ENCODE measurements around the gene CCDC60.

The CCDC60 gene

DNA sequence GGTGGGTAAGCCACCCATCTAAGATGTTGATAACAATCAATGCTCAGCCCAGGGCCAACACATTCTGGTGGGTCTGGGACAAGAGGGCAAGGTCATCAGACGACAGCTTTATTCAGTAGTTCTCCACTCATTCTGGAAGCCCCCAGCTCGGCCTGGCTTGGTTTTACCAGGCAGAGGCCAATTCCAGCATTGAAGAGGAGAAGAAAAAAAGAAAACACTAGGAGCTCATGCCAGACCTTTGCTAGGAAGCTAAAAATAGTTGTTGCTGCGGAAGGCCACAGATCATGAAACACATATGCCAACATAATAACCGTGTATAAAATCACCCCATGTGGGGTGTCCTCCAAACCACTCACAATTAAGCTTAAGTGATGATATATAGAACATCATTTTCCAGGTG is 44.4 kb downstream of the CCDC60 start:
- DNase-seq (ENCODE audit: low read depth): no peak
- no peak overlapping the region for H3K4me3 ChIP-seq (ENCODE audit: low read depth, low read length)

DNA sequence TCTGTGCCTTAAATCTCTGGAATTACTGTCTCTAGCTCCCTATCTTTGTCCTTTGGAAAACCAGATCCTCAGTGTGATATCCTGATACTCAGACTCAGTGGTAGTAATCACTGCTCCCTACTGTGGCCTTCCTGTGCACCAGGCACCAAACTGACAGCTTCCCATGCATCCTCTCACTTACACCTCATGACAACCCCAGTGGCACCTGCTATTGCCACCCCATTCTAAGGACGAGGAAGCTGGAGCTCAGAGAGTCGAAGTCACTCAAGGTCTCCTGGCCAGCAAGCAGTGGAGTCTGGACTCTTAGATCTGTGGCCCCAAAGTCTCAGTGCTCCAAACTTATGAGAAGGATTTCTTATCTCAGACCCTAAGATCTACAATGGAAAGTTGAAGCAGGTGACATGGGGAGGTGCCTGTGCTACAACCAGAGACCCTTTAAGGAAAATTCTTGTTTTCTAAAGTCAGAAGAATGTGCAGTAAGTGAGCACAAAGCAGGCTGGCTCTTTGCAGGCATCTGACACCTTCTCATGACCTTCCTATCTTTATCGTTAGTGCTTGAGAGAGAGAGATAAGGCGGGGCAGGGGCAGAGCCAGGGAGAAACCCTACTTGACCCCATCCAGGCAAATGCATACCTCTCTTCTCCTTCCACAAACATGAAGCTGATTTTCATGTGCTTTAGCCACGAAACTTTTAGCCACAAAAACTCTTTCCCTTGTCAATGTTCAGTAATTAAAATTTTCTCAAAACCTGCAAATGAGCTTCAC is 47.1 kb downstream of the CCDC60 start:
- H3K4me3 ChIP-seq (ENCODE audit: low read depth, low read length): no peak overlapping the region
- DNase-seq (ENCODE audit: low read depth): no peak

DNA sequence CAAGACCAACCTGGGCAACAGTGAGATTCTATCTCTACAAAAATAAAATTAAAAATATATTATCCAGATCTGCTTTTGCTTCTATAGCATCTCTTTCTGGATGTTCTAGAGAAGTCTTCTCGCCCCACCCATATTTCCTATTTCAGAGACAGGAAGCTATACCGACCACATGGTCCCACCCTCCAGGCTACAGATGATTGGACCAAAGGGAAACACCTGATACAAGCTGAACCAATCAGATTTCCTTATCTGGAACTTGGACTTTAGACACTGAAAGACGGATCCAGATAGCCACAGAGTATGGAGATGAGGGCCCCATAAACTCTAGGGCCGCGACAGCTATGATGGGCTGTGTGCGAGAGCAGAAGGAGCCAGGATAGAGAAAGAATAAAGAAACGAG is 48.7 kb downstream of the CCDC60 start:
- DNase-seq (ENCODE audit: low read depth): no peak
- H3K4me3 ChIP-seq (ENCODE audit: low read depth, low read length): no peak overlapping the region

DNA sequence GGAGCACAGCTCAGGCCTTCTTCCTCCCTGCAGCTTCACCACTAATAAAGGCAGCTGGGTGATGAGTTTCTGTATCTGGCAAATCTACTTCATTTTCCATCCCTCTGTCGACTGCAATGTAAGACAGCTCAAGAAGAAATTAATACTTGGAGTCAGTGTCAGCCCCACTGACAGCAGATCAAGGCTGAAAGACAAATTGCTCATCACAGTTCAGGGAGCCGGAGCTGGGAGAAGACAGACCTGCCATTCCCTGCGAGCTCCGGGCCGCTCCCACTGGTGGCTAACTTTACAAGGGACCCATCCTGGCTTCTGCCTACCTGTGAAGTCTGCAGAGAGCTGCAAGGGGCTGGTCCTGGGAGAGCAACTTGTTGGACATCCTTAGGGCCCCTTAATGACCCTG is 49.8 kb downstream of the CCDC60 start:
- H3K4me3 ChIP-seq (ENCODE audit: low read depth, low read length): no peak overlapping the region
- DNase-seq (ENCODE audit: low read depth): no peak

DNA sequence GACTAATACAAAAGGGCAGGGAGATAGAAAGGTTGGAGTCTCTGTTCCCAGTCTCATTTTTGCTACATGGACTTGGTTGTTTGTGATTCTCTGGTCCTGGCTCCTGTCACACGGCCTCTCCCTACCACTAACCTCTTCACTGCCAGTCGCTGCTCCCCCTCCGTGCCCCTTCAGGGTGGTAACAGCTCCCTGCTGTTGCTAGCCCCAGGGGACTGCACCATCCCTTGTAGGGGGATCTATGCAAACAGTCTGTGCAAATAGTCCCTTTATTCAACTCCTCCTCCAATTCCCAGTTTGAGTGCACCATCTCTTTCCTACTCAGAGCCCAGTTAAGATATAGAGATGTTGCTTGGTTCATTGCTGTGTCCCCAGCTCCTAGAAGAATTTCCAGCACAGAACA is 51.1 kb downstream of the CCDC60 start:
- H3K4me3 ChIP-seq (ENCODE audit: low read depth, low read length): no peak overlapping the region

DNA sequence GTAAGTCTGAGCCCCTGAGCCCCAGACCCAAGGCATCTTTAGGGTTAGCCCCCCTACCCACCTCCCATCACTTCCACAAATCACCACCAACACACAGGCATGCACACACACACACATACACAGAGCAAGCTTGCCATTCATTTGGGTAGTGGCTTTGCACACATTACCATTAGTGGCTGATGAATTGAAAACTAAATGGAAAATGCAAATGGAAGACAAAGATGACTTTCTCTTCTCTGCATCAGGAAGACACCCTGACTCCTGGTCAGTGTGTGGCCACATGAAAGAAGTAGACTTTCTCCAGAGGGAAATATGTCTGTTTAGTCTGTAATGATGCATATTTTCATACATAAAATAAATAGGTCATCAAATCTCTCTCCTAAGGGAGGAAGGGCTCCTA is 55.2 kb downstream of the CCDC60 start:
- no peak for DNase-seq (ENCODE audit: low read depth)
- no peak overlapping the region for H3K4me3 ChIP-seq (ENCODE audit: low read depth, low read length)

More for the DNA sequence above, 51.1 kb downstream of the CCDC60 start:
- no peak for DNase-seq (ENCODE audit: low read depth)

DNA sequence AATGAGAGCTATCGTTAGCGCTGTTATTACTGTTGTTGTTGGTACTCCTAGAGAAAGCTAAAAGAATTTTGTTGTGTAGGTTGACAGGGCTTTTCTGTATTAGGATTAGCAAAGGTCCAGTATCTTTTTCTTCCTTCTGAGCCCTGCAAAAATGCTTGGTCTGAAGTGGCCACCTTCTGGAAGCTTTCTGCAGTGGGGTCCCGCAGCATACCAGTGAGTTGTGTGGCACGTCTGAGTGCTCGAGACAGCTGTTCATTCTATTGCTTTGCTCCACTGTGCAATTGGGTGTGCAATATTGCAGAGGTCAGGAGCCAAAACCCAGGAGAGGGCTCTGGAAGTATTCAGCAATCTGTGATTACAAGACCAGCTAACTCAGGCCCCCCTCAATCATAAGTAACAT is 57.1 kb downstream of the CCDC60 start:
- DNase-seq (ENCODE audit: low read depth): no peak
- H3K4me3 ChIP-seq (ENCODE audit: low read depth, low read length): no peak overlapping the region

DNA sequence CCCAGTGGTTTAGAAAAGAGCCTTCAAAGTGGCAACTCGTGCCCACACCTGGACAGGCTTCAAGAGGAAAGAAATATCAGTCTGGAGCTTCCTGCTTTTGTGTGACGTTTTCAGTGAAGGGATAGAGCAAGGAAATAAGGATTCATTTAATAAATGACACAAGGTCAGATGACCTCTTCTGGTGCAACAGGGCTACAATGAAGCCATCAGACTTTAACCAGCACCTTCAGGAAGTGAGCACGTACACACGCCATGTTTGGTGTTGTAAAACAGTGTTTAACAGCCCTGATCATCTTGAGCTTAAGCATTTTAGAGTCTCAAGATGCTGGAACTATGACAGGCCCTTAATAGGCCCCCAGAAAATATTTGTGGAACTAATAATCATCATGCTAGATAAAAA is 59.1 kb downstream of the CCDC60 start:
- no peak overlapping the region for H3K4me3 ChIP-seq (ENCODE audit: low read depth, low read length)
- no peak for DNase-seq (ENCODE audit: low read depth)

DNA sequence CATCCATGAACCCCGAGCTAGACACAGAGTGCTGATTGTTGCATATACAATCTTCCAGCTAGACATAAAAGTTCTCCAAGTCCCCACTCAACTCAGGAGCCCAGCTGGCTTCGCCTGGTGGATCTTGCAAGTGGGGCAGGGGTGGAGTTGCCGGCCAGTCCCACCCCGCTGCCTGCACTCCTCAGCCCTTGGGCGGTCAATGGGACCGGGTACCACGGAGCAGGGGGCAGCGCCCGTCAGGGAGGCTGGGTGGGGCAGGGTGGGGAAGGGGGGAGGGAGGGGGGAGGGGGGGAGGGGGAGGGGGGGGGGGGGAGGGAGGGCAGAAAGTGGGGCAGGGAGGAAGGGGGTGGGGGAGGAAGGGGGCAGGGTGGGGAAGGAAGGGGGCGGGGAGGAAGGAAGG is 63.0 kb downstream of the CCDC60 start:
- no peak for DNase-seq (ENCODE audit: low read depth)
- H3K4me3 ChIP-seq (ENCODE audit: low read depth, low read length): no peak overlapping the region

DNA sequence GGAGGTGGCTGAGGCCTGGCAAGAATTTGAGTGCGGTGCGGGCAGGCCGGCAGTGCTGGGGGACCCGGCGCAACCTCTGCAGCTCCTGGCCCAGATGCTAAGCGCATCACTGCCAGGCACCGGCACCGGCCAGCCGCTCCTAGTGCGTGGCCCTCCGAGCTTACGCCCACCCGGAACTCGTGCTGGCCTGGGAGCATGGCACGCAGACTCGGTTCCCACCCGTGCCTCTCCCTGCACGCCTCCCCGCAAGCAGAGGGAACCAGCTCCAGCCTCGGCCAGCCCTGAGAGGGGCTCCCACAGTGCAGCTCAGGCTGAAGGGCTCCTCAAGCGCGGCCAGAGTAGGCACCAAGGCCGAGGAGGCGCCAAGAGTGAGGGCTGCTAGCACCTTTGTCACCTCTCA is 63.7 kb downstream of the CCDC60 start:
- DNase-seq (ENCODE audit: low read depth): no peak
- H3K4me3 ChIP-seq (ENCODE audit: low read depth, low read length): no peak overlapping the region

DNA sequence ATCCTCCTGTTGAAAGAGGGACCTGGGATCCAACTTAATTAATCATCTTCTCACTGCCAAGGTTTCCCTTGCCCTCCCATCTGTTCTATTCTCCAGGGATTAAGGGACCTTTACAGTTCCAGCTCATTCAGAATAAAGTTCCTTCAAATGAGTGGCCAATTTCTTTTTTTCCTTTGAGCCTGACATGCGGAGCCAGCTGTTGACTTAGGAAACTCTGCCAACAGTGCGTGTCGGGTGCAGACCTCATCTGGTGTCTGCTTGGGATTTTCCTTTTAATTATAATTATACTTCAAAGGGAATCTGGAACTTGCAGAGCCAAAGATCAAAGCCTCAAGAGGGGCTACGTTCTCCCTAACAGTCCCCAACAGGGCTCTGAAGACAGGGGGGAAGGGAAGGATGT is 64.8 kb downstream of the CCDC60 start:
- H3K4me3 ChIP-seq (ENCODE audit: low read depth, low read length): no peak overlapping the region
- no peak for DNase-seq (ENCODE audit: low read depth)

DNA sequence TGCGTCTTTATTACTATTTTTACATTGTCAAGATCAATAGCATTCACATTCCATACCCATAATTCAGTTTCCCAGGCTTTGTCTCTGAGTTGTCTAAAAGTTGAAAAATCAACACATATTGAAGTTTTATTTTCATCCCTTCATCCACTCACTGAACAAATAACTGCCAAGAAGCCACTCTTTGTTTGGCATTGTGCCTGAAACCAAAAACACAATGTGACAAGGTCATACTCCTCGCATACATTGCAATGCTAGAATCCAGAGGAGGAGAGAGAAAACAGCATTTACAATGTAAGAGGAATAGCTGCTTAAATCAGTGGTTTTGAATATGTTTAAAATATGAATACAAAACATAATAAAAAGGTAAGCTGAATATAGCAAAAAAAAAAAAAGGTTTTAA is 71.8 kb downstream of the CCDC60 start:
- DNase-seq (ENCODE audit: low read depth): no peak
- H3K4me3 ChIP-seq (ENCODE audit: low read depth, low read length): no peak overlapping the region

DNA sequence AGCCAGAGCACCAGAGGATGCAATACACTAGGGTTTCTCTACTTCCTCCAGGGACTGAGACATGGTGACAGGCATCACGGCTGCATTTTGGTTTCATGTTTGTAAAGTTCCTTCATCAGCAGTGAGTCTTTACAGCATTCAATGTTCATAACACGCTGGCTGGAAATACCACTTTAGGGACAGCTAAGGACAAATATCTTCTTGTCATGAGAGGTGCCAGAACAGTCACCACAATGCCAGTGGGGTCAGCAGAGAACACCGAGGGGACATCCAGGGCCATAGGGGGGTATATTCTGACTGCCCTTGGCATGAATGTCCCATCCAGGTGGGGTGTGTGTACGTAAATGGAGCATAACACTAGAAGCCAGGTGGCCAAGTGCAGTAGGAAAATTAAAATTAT is 72.3 kb downstream of the CCDC60 start:
- no peak overlapping the region for H3K4me3 ChIP-seq (ENCODE audit: low read depth, low read length)
- no peak for DNase-seq (ENCODE audit: low read depth)

DNA sequence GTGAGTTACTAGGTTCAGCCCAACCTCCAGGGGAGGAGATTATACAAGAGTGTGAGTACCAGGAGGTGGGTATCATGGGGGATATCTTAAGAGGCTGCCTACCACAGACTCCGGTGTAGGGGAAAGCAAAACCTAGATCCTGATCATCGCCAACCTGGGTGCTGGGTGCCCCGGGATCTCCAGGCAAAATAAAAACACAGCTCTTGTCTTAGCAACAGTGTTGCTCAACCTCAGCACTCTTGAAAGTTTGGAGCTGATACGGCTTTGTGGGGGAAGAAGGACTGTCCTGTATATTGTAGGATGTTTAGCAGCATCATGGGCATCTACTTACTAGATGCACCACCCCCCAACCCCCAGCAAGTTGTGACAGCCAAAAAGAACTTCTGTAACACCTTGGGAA is 74.5 kb downstream of the CCDC60 start:
- H3K4me3 ChIP-seq (ENCODE audit: low read depth, low read length): no peak overlapping the region
- DNase-seq (ENCODE audit: low read depth): no peak

DNA sequence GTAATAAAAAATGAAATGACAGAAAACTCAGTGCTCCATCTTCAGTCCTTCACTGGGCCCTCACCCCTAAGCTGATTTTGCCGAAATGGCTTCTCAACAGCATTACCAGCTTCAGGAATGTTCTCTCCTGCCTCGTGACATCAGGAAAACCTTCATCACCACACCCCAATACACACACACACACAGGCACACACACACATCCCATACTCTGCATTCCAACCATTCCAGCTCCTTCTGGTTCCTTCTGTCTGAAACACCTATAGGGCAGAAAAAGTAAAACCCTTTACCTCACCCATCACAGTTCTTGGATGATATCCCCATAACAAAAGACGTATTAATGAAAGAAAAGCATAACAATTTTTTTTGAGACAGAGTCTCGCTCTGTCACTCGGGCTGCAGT is 75.9 kb downstream of the CCDC60 start:
- DNase-seq (ENCODE audit: low read depth): no peak
- H3K4me3 ChIP-seq (ENCODE audit: low read depth, low read length): no peak overlapping the region

DNA sequence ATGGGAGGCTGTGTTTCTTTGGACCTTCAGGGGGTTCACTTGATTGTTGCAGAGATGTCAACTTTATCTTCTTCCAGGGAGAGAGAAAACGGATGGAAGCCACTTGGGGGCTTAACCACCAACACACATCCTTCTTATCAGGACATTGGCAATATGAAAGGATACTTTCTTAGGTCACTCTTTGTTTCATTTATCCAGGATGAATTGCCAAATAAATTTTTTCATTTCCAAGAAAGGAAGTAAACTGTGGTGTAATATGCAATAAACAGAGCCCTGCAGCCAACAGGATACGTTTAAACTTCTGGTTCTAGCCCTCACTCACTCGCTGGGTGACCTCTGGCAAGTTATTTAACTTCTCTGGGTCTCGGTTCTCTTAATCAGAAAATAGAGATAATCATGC is 77.8 kb downstream of the CCDC60 start:
- no peak for DNase-seq (ENCODE audit: low read depth)
- no peak overlapping the region for H3K4me3 ChIP-seq (ENCODE audit: low read depth, low read length)

DNA sequence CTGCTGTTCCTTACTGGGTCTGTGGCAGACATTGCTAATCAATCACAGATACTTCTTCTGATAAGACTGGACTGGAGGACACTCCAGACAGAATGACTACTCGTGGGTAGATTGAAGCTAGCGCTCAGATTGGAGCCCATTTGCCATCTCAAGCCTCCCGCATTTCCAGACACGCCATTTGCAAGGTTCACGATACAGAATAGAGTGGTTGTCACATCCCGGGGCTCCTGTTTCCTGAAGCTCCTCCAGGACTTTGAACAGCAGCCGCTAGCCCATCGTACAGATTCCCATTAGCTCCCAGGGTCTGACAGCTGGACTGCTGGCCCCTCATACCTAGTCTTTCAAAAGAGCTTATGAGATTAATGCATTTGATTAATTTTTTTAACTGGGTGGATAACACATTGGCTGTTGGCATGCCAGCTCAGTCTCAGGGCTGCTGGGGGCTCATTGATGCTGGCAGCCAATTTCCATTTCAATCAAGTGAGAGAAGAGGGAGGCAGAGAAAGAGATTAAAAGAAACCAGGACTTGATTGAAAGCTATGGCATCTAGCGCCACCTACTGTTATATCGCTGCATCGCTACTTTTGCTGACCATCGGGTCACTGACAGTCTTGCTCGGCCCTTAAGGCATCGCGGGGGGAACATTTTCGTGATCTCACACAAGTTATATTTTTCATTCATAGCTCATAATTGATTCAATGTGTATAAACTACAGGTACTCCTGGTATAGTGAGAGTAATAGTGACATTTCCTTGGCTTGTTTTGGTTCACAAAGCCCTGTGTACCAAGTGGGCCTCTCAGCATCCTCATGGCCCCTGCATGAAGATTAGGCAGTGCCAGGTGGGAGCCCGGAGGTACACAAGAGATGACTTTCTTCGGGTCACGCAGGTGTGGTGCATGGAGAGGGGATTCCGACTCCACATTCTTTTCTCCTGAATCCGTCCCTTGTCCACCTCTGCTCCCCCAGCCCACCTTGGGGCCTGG is 78.6 kb downstream of the CCDC60 start:
- DNase-seq (ENCODE audit: low read depth): peak; percentile 4
- no peak overlapping the region for H3K4me3 ChIP-seq (ENCODE audit: low read depth, low read length)

DNA sequence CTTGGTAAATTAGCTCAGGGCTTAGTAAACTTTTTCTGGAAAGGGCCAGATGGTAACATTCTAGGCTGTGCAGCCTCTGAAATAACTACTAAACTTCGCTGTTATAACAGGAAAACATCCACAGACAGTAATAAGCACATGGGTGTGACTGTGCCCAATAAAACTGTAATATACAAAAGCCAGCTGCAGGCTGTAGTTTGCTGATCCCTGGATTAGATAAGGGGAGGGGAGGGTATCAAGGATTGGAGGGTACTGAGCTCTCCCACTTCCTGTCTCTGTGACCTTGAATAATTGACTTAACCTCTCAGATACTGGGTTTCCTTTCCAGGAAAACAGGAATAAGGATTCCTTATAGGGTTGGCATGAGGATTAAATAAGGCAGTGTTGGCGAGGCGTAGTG is 81.2 kb downstream of the CCDC60 start:
- no peak overlapping the region for H3K4me3 ChIP-seq (ENCODE audit: low read depth, low read length)
- DNase-seq (ENCODE audit: low read depth): no peak

DNA sequence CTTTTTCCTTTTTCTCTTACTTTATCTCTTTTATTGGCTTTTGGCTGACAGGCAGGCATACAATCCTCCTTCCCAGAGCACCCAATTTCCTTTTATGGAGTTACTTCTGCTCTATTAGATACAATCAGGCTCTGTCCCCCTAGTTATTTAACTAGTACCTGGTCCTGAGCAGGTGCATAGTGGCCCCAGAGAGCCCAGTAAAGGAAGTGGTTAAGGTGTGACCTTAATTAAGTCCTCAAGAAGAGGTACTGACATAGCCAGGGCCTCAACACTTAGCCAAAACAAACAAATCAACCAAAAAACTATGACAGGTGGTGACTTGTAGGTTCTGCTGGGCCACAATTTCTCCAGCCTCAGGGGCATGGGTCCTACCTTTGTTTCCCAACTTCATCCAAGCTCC is 82.9 kb downstream of the CCDC60 start:
- no peak overlapping the region for H3K4me3 ChIP-seq (ENCODE audit: low read depth, low read length)
- no peak for DNase-seq (ENCODE audit: low read depth)

DNA sequence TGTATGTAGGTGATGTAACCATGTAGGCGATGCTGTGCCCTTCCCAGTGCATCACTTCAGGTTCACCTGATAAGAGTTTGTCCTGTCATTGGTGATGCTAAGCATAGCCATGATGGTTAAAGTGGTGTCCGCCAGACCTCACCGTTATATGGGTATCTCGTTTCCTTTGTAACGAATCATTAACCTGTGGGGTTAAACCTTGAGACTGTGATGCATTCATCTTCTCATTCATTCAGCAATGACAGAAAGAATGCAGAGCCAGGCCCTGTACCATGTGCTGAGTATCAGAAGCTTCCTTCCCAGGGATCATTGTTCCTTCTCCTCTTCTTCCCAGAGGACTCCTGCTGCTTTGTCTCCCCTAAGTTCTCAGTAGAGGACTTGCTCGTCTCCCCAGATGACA is 84.9 kb downstream of the CCDC60 start:
- no peak overlapping the region for H3K4me3 ChIP-seq (ENCODE audit: low read depth, low read length)
- DNase-seq (ENCODE audit: low read depth): no peak

DNA sequence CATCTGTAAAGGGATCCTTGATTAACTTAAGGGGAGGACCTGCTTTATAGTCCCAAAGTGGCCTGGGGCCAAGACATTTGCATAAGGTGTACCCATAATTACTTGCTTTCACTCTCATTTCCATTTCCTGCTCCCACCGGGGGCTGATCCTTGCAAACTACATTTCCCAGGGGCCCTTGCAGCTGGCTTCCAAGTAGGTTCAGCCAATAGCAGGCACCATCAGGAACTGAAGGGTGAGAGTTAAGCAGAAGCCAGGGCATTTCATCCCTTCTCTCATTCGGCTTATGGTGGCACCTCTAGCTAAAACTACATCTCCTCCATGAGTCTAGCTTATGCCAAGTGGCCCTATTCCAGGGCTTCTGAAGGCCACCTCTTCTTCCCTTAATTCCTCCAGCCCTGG is 88.8 kb downstream of the CCDC60 start:
- H3K4me3 ChIP-seq (ENCODE audit: low read depth, low read length): no peak overlapping the region
- DNase-seq (ENCODE audit: low read depth): no peak

Measured in skeletal muscle cell (primary cell).